ENCODE measurements around the gene MAP4K4. TPM values are rescaled to one million over a fixed set of nuclear protein-coding genes. Genes with fewer than 3 reads are reported as not detected.
A peak's percentile ranks its signal among the peaks of the same experiment; 100 is the strongest.

The MAP4K4 gene
- total and polyA plus RNA-seq, 4 donors, result 19.7 to 91.7 (median 54.0) TPM

- 99 to 100% methylated on average over 2 of the region's 2 CpGs for WGBS, 2 donors
- Histone ChIP-seq H3K36me3 (ENCODE audit: control insufficient read depth in 4 of 4, insufficient read depth in 4 of 4, low read length in 4 of 4) (no peaks in the 10 kb centered on the region), H3K4me3 (no peak overlapping the region), H3K9ac (ENCODE audit: insufficient read depth in 1 of 2, low read length in 2 of 2) (no peak overlapping the region), H3K27me3 (ENCODE audit: control insufficient read depth in 3 of 3, insufficient read depth in 3 of 3, low read length in 2 of 3) (no peaks in the 10 kb centered on the region), H3K4me1 (ENCODE audit: control insufficient read depth in 5 of 5, insufficient read depth in 5 of 5, low read length in 5 of 5) (peaks cover 11 to 42% (median 27%) of the 10 kb centered on the region in 5 donors), H3K9me3 (ENCODE audit: control insufficient read depth in 4 of 4, insufficient read depth in 3 of 4, low read length in 3 of 4) (no peaks in the 10 kb centered on the region), H3K27ac (ENCODE audit: low read depth in 1 of 2, low read length in 1 of 2) (peak overlapping the region in 1 of 2 donors; percentile 59)
- no peak for ATAC-seq (ENCODE audit: insufficient read depth, low FRiP score)
- DNase-seq, result no peak
- TF ChIP-seq CTCF (IDR thresholded peaks at IDR 0.05; ENCODE audit: control extremely low read depth, extremely low read depth), result no peak
These were observed 109.7 kb downstream of the MAP4K4 start for GRCh38 chr2:101807242-101807641.

- WGBS, 2 donors, result 88 to 90% methylated on average over 6 of the region's 6 CpGs
- peaks cover 9 to 42% (median 27%) of the 10 kb centered on the region in 5 donors for H3K4me1 ChIP-seq (ENCODE audit: control insufficient read depth in 5 of 5, insufficient read depth in 5 of 5, low read length in 5 of 5)
- H3K36me3 ChIP-seq (ENCODE audit: control insufficient read depth in 4 of 4, insufficient read depth in 4 of 4, low read length in 4 of 4), result no peaks in the 10 kb centered on the region
- no peaks in the 10 kb centered on the region for H3K27me3 ChIP-seq (ENCODE audit: control insufficient read depth in 3 of 3, insufficient read depth in 3 of 3, low read length in 2 of 3)
- no peak for TF ChIP-seq CTCF (IDR thresholded peaks at IDR 0.05; ENCODE audit: control extremely low read depth, extremely low read depth)
- DNase-seq (no peak), ATAC-seq (ENCODE audit: insufficient read depth, low FRiP score) (no peak)
- no peak overlapping the region for H3K9ac ChIP-seq (ENCODE audit: insufficient read depth in 1 of 2, low read length in 2 of 2)
- no peak overlapping the region for H3K27ac ChIP-seq (ENCODE audit: low read depth in 1 of 2, low read length in 1 of 2)
- H3K4me3 ChIP-seq, result no peak overlapping the region
- H3K9me3 ChIP-seq (ENCODE audit: control insufficient read depth in 4 of 4, insufficient read depth in 3 of 4, low read length in 3 of 4), result no peaks in the 10 kb centered on the region
These were observed 110.6 kb downstream of the MAP4K4 start for GRCh38 chr2:101808006-101808562.

- H3K36me3 ChIP-seq (ENCODE audit: control insufficient read depth in 4 of 4, insufficient read depth in 4 of 4, low read length in 4 of 4), result no peaks in the 10 kb centered on the region
- H3K27ac ChIP-seq (ENCODE audit: low read depth in 1 of 2, low read length in 1 of 2), result no peak overlapping the region
- no peaks in the 10 kb centered on the region for H3K9me3 ChIP-seq (ENCODE audit: control insufficient read depth in 4 of 4, insufficient read depth in 3 of 4, low read length in 3 of 4)
These were observed 112.2 kb downstream of the MAP4K4 start for GRCh38 chr2:101809698-101810097.

More at GRCh38 chr2:101809698-101810097, 112.2 kb downstream of the MAP4K4 start:
- no peak for DNase-seq
- Histone ChIP-seq H3K9ac (ENCODE audit: insufficient read depth in 1 of 2, low read length in 2 of 2) (no peak overlapping the region), H3K27me3 (ENCODE audit: control insufficient read depth in 3 of 3, insufficient read depth in 3 of 3, low read length in 2 of 3) (no peaks in the 10 kb centered on the region), H3K4me1 (ENCODE audit: control insufficient read depth in 5 of 5, insufficient read depth in 5 of 5, low read length in 5 of 5) (peaks cover 7 to 44% (median 22%) of the 10 kb centered on the region in 5 donors), H3K4me3 (no peak overlapping the region)
- no peak for ATAC-seq (ENCODE audit: insufficient read depth, low FRiP score)
- no peak for TF ChIP-seq CTCF (IDR thresholded peaks at IDR 0.05; ENCODE audit: control extremely low read depth, extremely low read depth)

All from lung (tissue), 12 donors.